GM12892 (cell line): ENCODE results near the gene OAS3.
A peak's percentile ranks its signal among the peaks of the same experiment; 100 is the strongest.

Source experiments
- POLR2A ChIP-seq: IDR thresholded peaks from 2 replicates; pipeline ENCODE4 v1.6.1; 2011; ENCODE audit warnings: low read depth, low read length, control low read depth
- POLR2AphosphoS5 ChIP-seq: IDR thresholded peaks from 2 replicates; pipeline ENCODE4 v1.6.1; 2011; ENCODE audit warnings: low read depth, low read length, control low read depth
- TAF1 ChIP-seq: IDR thresholded peaks from 2 replicates; pipeline ENCODE4 v1.6.1; 2011; ENCODE audit warnings: low read depth, mild to moderate bottlenecking, control low read depth, low read length, borderline replicate concordance

DNA sequence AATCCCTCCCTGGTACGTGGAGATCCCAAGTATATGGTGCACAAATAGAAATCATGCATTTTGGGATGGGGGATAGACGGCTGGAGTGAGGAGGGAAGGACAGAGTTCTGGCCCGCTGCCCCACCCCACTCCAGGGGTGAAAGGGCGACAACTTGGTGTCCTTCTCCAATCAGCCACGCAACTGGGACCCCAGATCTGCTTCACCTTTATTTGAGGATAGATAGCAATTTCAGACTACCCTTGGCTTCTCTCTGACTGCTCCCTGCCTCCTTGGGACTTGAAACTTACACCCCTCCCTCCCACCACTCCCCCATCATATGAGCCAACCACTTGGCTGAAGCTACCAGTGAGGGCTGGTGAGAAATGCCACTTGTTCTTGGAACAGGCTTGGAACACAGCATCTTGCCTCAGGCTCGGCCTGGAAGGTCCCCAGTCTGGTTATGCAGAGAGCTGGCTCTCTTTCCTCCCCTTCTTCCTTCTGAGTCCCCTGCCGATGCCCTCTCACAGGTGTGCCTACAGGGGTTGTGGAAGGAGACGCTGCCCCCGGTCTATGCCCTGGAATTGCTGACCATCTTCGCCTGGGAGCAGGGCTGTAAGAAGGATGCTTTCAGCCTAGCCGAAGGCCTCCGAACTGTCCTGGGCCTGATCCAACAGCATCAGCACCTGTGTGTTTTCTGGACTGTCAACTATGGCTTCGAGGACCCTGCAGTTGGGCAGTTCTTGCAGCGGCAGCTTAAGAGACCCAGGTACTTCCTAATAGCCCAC, 8.1 kb downstream of the OAS3 start:
- TF ChIP-seq POLR2AphosphoS5 (0 out of 2 replicates have a peak, but pooled peaks have one; percentile 33), POLR2A (no peak), TAF1 (no peak)
